Measurements from ENCODE around the gene IQCE. TPM values are rescaled to one million over a fixed set of nuclear protein-coding genes. Genes with fewer than 3 reads are reported as not detected.

The IQCE gene
- total and polyA plus RNA-seq, 2 experiments from 2014 or later: 14.7 to 14.9 TPM

DNA sequence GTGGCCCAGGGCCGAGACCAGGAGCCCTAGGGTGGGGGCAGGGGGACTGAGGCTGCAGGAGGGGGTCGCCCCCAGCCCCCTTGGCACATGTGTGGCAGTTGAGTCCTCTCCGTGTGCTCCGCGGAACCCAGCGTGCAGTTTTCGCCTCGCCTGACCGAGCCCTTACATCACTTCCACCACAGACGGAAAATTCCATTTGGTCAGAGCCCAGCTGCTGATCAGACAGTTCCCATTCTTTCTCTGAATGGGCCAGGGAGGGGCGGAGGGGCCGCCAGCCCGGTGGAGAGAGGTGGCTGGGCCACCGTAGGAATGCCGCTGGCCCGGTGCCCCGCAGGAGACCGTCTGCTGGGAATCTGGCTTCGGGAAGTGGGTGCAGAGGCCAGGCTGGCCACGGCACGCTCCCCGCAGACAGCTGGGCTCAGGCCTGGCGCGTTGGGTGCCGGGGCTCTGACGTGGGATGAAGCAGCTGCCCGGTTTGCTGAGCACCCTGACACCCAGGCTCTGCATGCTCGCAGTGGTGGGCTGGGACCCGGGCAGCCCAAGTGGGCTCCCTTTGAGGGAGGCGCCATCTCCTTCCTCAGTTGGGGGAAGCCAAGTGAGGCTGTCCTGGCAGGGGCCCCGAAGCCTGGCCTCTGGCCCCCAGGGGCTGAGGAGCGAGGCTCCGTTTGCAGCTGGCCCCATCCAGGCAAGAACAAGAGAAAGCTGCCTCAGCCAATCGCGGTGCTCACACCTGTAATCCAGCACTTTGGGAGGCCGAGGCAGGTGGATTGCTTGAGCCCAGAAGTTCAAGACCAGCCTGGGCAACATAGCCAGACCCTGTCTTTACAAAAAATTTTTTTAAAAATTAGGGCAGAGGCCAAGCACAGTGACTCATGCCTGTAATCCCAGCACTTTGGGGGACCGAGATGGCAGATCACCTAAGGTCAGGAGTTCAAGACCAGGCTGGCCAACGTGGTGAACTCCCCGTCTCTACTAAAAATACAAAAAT, 82.9 kb downstream of the IQCE start:
- Histone ChIP-seq H3K9ac (peak overlapping the region; percentile 82), H3K27ac (peak overlapping the region; percentile 96), H3K4me1 (ENCODE audit: insufficient read depth) (peaks cover 40% of the 10 kb centered on the region), H3F3A (ENCODE audit: insufficient read depth) (0 out of 2 replicates have a peak, but pooled peaks cover 5% of the 10 kb centered on the region), H2AFZ (peak overlapping the region; percentile 30; the same call in 1 of the 2 replicates), H3K9me2 (ENCODE audit: insufficient read depth) (no peaks in the 10 kb centered on the region), H3K79me2 (ENCODE audit: insufficient read depth) (peaks cover 41% of the 10 kb centered on the region), H3K27me3 (replicated peaks; ENCODE audit: insufficient read depth) (no peaks in the 10 kb centered on the region), H3K9me3 (ENCODE audit: low read depth) (no peaks in the 10 kb centered on the region), H3K36me3 (ENCODE audit: low read depth) (no peaks in the 10 kb centered on the region), H4K20me1 (ENCODE audit: insufficient read depth) (no peaks in the 10 kb centered on the region), H3K4me2 (ENCODE audit: unreplicated experiment) (peak overlapping the region; percentile 55), H3K4me3 (peak overlapping the region; percentile 30)
- no peak for TF ChIP-seq EZH2 (IDR thresholded peaks at IDR 0.05; ENCODE audit: insufficient read depth, poor library complexity, severe bottlenecking)
- no peak for TF ChIP-seq EZH2phosphoT487 (IDR thresholded peaks at IDR 0.05; ENCODE audit: insufficient read depth, low read depth)
- peak; percentile 95 for DNase-seq
- in situ Hi-C loops (cut with MboI): no loop called here
- 16 to 19% methylated on average over 36 to 38 of the region's 39 CpGs for WGBS, 2 experiments (ENCODE audit: low coverage in 1 of 2, low lambda C conversion rate in 2 of 2, missing lambda C conversion rate in 2 of 2)

DNA sequence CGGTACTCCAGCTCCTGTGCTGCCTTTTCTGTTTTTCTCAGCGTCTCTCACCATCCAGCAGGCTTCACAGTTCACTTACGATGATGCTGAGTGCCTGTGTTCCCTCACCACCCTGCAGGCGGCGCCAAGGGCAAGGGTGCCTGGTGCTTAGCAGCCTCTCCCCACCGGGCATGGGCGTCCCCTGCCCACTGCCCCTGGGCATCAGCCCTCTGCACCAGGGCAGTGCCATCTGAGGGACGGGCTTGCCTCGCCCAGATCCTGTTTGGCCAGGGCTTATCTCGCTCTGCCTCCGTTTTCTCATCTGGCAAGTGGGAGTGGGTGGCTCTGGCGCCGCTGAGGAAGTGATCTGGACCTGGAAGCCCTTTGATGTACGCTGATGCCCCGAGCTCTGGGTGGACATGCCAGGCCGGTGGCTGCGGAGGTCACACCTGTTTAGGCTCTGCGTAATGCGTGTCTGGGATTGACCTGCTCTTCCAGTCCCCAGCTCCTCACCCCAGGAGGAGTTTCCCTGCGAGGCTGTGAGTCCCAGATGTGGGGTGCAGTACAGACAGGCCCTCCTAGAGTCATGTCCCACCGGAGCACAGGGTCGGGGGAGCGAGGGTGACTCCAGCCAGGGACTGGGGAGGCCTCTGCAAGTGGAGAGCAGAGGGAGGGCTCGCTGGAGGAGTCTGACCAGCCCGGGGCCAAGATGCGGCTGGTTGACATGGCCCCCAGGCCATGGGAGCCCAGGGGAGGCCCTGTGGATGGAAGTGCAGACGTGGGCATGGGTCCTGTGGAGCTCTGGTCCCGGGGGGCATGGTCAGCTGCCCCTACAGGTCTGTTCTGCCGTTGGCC, 84.8 kb downstream of the IQCE start:
- Histone ChIP-seq H3K27me3 (replicated peaks; ENCODE audit: insufficient read depth) (no peaks in the 10 kb centered on the region), H3K9me2 (ENCODE audit: insufficient read depth) (no peaks in the 10 kb centered on the region), H2AFZ (no peak overlapping the region), H4K20me1 (ENCODE audit: insufficient read depth) (no peaks in the 10 kb centered on the region), H3K4me2 (ENCODE audit: unreplicated experiment) (no peak overlapping the region), H3K36me3 (ENCODE audit: low read depth) (no peaks in the 10 kb centered on the region), H3K4me1 (ENCODE audit: insufficient read depth) (peaks cover 29% of the 10 kb centered on the region), H3K27ac (no peak overlapping the region), H3K4me3 (no peak overlapping the region), H3K9me3 (ENCODE audit: low read depth) (no peaks in the 10 kb centered on the region), H3F3A (ENCODE audit: insufficient read depth) (0 out of 2 replicates have a peak, but pooled peaks cover 5% of the 10 kb centered on the region), H3K79me2 (ENCODE audit: insufficient read depth) (peaks cover 22% of the 10 kb centered on the region), H3K9ac (no peak overlapping the region)
- DNase-seq: no peak
- in situ Hi-C loops (cut with MboI): no loop called here
- no peak for TF ChIP-seq EZH2phosphoT487 (IDR thresholded peaks at IDR 0.05; ENCODE audit: insufficient read depth, low read depth)
- WGBS, 2 experiments (ENCODE audit: low coverage in 1 of 2, low lambda C conversion rate in 2 of 2, missing lambda C conversion rate in 2 of 2): 91% methylated on average over 29 of the region's 29 CpGs

DNA sequence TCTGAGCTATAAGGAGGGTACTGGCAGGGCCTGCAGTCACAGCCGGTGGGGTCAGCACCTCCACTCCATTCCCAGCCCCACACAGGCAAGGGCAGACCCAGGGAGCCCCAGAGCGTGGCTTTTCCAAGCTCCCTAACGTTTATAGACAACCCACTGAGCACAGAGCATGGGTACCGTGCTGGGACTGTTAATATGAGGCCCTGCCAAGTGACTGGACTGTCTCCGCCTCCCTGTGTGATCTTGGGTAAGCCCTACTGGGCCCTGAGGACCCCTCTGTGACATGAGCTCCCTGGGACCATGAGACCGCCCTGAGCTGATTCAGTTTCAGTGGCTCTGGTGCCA, 85.4 kb downstream of the IQCE start:
- no peak overlapping the region for H3K4me2 ChIP-seq (ENCODE audit: unreplicated experiment)
- no peaks in the 10 kb centered on the region for H3K9me3 ChIP-seq (ENCODE audit: low read depth)
- no peaks in the 10 kb centered on the region for H3K9me2 ChIP-seq (ENCODE audit: insufficient read depth)
- no peaks in the 10 kb centered on the region for H3K36me3 ChIP-seq (ENCODE audit: low read depth)
- in situ Hi-C loops (cut with MboI): no loop called here
- no peak overlapping the region for H3K27ac ChIP-seq
- no peak for DNase-seq
- H4K20me1 ChIP-seq (ENCODE audit: insufficient read depth): no peaks in the 10 kb centered on the region
- 73 to 76% methylated on average over 6 of the region's 6 CpGs for WGBS, 2 experiments (ENCODE audit: low coverage in 1 of 2, low lambda C conversion rate in 2 of 2, missing lambda C conversion rate in 2 of 2)
- 0 out of 2 replicates have a peak, but pooled peaks cover 5% of the 10 kb centered on the region for H3F3A ChIP-seq (ENCODE audit: insufficient read depth)
- H3K9ac ChIP-seq: no peak overlapping the region
- peaks cover 23% of the 10 kb centered on the region for H3K4me1 ChIP-seq (ENCODE audit: insufficient read depth)
- TF ChIP-seq EZH2phosphoT487 (IDR thresholded peaks at IDR 0.05; ENCODE audit: insufficient read depth, low read depth) (no peak), EZH2 (IDR thresholded peaks at IDR 0.05; ENCODE audit: insufficient read depth, poor library complexity, severe bottlenecking) (no peak)
- H3K27me3 ChIP-seq (replicated peaks; ENCODE audit: insufficient read depth): no peaks in the 10 kb centered on the region
- H2AFZ ChIP-seq: no peak overlapping the region
- peaks cover 16% of the 10 kb centered on the region for H3K79me2 ChIP-seq (ENCODE audit: insufficient read depth)
- H3K4me3 ChIP-seq: no peak overlapping the region

DNA sequence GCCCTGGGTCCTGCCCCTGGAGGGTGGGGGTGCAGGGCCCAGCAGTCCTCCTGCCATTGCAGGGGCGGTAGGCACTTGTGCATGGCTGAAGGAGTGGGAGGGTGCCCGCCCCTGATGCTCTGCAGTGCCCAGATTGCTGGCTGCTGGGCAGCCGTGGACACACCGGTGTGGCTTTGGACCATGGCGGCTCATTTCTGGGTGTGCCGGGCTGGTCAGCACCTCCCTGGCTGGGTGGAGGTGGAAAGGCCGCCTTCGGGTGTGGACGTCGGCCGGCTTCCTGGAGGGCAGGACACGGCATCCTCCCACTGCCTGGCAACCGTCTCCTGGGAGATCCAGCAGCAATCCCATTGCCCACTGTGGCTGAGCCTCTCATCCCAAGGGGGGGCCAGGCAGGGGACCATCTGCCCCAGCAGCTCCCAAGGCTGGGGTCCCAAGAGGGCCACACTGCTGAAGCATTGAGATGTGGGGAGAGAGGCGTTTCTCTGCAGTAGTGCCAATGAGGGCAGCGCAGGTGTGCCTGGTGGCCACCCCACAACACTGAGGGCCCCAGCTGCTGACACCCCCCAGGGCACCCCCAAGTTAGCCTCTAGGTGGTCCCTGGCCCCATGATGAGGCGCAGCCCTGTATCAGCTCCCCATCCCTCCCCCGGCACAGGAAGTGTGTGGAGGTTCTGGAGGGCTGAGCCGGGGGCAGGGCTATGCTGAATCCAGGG, 85.9 kb downstream of the IQCE start:
- Histone ChIP-seq H3K4me2 (ENCODE audit: unreplicated experiment) (no peak overlapping the region), H3K4me3 (no peak overlapping the region), H3K36me3 (ENCODE audit: low read depth) (no peaks in the 10 kb centered on the region), H3F3A (ENCODE audit: insufficient read depth) (0 out of 2 replicates have a peak, but pooled peaks cover 5% of the 10 kb centered on the region), H3K9me2 (ENCODE audit: insufficient read depth) (no peaks in the 10 kb centered on the region), H3K79me2 (ENCODE audit: insufficient read depth) (peaks cover 11% of the 10 kb centered on the region), H2AFZ (no peak overlapping the region), H3K9ac (no peak overlapping the region), H3K4me1 (ENCODE audit: insufficient read depth) (peaks cover 21% of the 10 kb centered on the region), H4K20me1 (ENCODE audit: insufficient read depth) (no peaks in the 10 kb centered on the region), H3K27me3 (replicated peaks; ENCODE audit: insufficient read depth) (no peaks in the 10 kb centered on the region), H3K27ac (no peak overlapping the region), H3K9me3 (ENCODE audit: low read depth) (no peaks in the 10 kb centered on the region)
- WGBS, 2 experiments (ENCODE audit: low coverage in 1 of 2, low lambda C conversion rate in 2 of 2, missing lambda C conversion rate in 2 of 2): 80 to 84% methylated on average over 18 of the region's 18 CpGs
- in situ Hi-C loops (cut with MboI): no loop called here
- no peak for DNase-seq
- no peak for TF ChIP-seq EZH2 (IDR thresholded peaks at IDR 0.05; ENCODE audit: insufficient read depth, poor library complexity, severe bottlenecking)
- no peak for TF ChIP-seq EZH2phosphoT487 (IDR thresholded peaks at IDR 0.05; ENCODE audit: insufficient read depth, low read depth)

All from GM23248 (cell line).